Upper lobe of left lung (tissue), 6 donors: ENCODE results near the gene C9orf72. TPM values are rescaled to one million over a fixed set of nuclear protein-coding genes. Genes with fewer than 3 reads are reported as not detected.

Source experiments
- ATAC-seq, 2 donors: fragments of 200-7000 bp; cut with Tn5 transposase; one replicate each; pipeline ENCODE4 v1.9.1; 2022; ENCODE audit warnings: mild to moderate bottlenecking in 2 of 2, moderate library complexity in 2 of 2; ENCODE audit not compliant: low FRiP score in 2 of 2
- DNase-seq, 2 donors: peaks; one replicate each; pipeline ENCODE4 v3.0.0-alpha.2; 2019 to 2020
- H3K27ac ChIP-seq, 4 donors: fragments of 200-600 bp; sonication (generic); one replicate each; pipeline ENCODE4 v1.5.1; 2016 to 2019
- H3K27me3 ChIP-seq, 4 donors: fragments of 200-600 bp; sonication (generic); one replicate each; pipeline ENCODE4 v1.5.1; 2017 to 2019
- H3K36me3 ChIP-seq, 4 donors: fragments of 200-600 bp; sonication (generic); one replicate each; pipeline ENCODE4 v1.5.1; 2016 to 2019
- H3K4me1 ChIP-seq, 4 donors: fragments of 200-600 bp; sonication (generic); one replicate each; pipeline ENCODE4 v1.5.1; 2018 to 2019
- H3K4me3 ChIP-seq, 4 donors: fragments of 200-600 bp; sonication (generic); one replicate each; pipeline ENCODE4 v1.5.1; 2017 to 2019; ENCODE audit warnings: mild to moderate bottlenecking in 2 of 4, moderate library complexity in 1 of 4
- H3K9me3 ChIP-seq, 4 donors: fragments of 200-600 bp; sonication (generic); one replicate each; pipeline ENCODE4 v1.5.1; 2018 to 2019
- CTCF ChIP-seq, 6 experiments: fragments of 450-650 bp in 4 of 6; fragments of 200-600 bp in 2 of 6; sonication (generic) in 2 of 6; IDR thresholded peaks; one replicate each; pipeline ENCODE4 v1.5.1; 2016 to 2019; ENCODE audit warnings: antibody characterized with exemption in 6 of 6
- EP300 ChIP-seq, 4 donors: sonication (generic); formaldehyde crosslinking; IDR thresholded peaks; one replicate each; pipeline ENCODE4 v1.5.1; 2017; ENCODE audit warnings: antibody characterized with exemption in 4 of 4, control low read depth in 2 of 4
- POLR2A ChIP-seq, 4 donors: fragments of 450-650 bp; IDR thresholded peaks; one replicate each; pipeline ENCODE4 v1.5.1; 2016 to 2017; ENCODE audit warnings: antibody characterized with exemption in 4 of 4, mild to moderate bottlenecking in 2 of 4
- POLR2AphosphoS5 ChIP-seq, 2 donors: sonication (generic); formaldehyde crosslinking; IDR thresholded peaks; one replicate each; pipeline ENCODE4 v1.5.1; 2017; ENCODE audit warnings: antibody characterized with exemption in 2 of 2
- WGBS, 2 donors: methylation state at CpG; one replicate each; pipeline ENCODE4 v1.1.5; 2017 to 2018; 5-methylcytosine and 5-hydroxymethylcytosine counted together
- total RNA-seq, 6 donors: library from RNA; depleted of rRNA in 4 of 6; stranded (reverse); fragments of >200 nt in 4 of 6; gene quantifications; one replicate each; pipeline versions ENCODE4 v1.1.0 to v1.2.1, GENCODE V29; 2016 to 2021
- donor health status: DM: no; HTN: no; CAD: no; lungs with moderate emphysema.
- donor health status: DM: no; HTN: yes; CAD: no; lungs with severe emphysema.

Gene C9orf72
- total RNA-seq, 6 donors from 2014 or later = 16.9 to 57.8 (median 24.9) TPM

- Histone ChIP-seq H3K4me3 (peak overlapping the region in 1 of 4 donors; percentile 0), H3K27ac (peak overlapping the region in 1 of 4 donors; percentile 35), H3K27me3 (no peaks in the 10 kb centered on the region), H3K4me1 (no peaks in the 10 kb centered on the region), H3K9me3 (no peaks in the 10 kb centered on the region), H3K36me3 (no peaks in the 10 kb centered on the region)
- no peak for TF ChIP-seq EP300 (IDR thresholded peaks at IDR 0.05)
- TF ChIP-seq POLR2A (IDR thresholded peaks at IDR 0.05) = no peak
- no peak for TF ChIP-seq CTCF (IDR thresholded peaks at IDR 0.05)
- no peak for TF ChIP-seq POLR2AphosphoS5 (IDR thresholded peaks at IDR 0.05)
- ATAC-seq (no peak), DNase-seq (no peak)
- 79 to 83% methylated on average over 3 of the region's 3 CpGs for WGBS, 2 donors
These were observed 13.0 kb upstream of the C9orf72 start for GRCh38 chr9:27586304-27586703.

GRCh38 chr9:27584931-27585330 is 11.7 kb upstream of the C9orf72 start:
- TF ChIP-seq POLR2AphosphoS5 (IDR thresholded peaks at IDR 0.05) (no peak), CTCF (IDR thresholded peaks at IDR 0.05) (no peak), POLR2A (IDR thresholded peaks at IDR 0.05) (no peak), EP300 (IDR thresholded peaks at IDR 0.05) (no peak)
- no peaks in the 10 kb centered on the region for H3K4me1 ChIP-seq
- H3K27me3 ChIP-seq = no peaks in the 10 kb centered on the region
- H3K27ac ChIP-seq = no peak overlapping the region
- DNase-seq (no peak), ATAC-seq (no peak)
- no peaks in the 10 kb centered on the region for H3K9me3 ChIP-seq
- H3K4me3 ChIP-seq = no peak overlapping the region
- no peaks in the 10 kb centered on the region for H3K36me3 ChIP-seq

GRCh38 chr9:27582794-27583193 is 9.5 kb upstream of the C9orf72 start:
- ATAC-seq (no peak), DNase-seq (no peak)
- TF ChIP-seq POLR2A (IDR thresholded peaks at IDR 0.05) = no peak
- no peak for TF ChIP-seq CTCF (IDR thresholded peaks at IDR 0.05)
- no peak for TF ChIP-seq POLR2AphosphoS5 (IDR thresholded peaks at IDR 0.05)
- no peak for TF ChIP-seq EP300 (IDR thresholded peaks at IDR 0.05)
- Histone ChIP-seq H3K4me3 (no peak overlapping the region), H3K4me1 (no peaks in the 10 kb centered on the region), H3K27ac (no peak overlapping the region), H3K27me3 (no peaks in the 10 kb centered on the region), H3K9me3 (peaks cover 0 to 4% (median 1%) of the 10 kb centered on the region in 4 donors), H3K36me3 (no peaks in the 10 kb centered on the region)
- WGBS, 2 donors = 64 to 67% methylated on average over 2 of the region's 2 CpGs

GRCh38 chr9:27581826-27582225 is 8.5 kb upstream of the C9orf72 start:
- no peaks in the 10 kb centered on the region for H3K36me3 ChIP-seq
- TF ChIP-seq CTCF (IDR thresholded peaks at IDR 0.05) (no peak), POLR2A (IDR thresholded peaks at IDR 0.05) (no peak), POLR2AphosphoS5 (IDR thresholded peaks at IDR 0.05) (no peak), EP300 (IDR thresholded peaks at IDR 0.05) (no peak)
- H3K4me3 ChIP-seq = no peak overlapping the region
- no peaks in the 10 kb centered on the region for H3K4me1 ChIP-seq
- no peaks in the 10 kb centered on the region for H3K27me3 ChIP-seq
- H3K27ac ChIP-seq = no peak overlapping the region
- WGBS, 2 donors = 75 to 88% methylated on average over 1 of the region's 1 CpG
- no peak for DNase-seq
- no peak for ATAC-seq
- peaks cover 0 to 4% (median 1%) of the 10 kb centered on the region in 4 donors for H3K9me3 ChIP-seq
